HG02981 (cell line): ENCODE results near the gene AGTPBP1.

ENCODE experiments used
- ATAC-seq: cut with Tn5 transposase; IDR thresholded peaks from one replicate; pipeline ENCODE4 v1.9.1; 2021; ENCODE audit warnings: mild to moderate bottlenecking, moderate library complexity; ENCODE audit not compliant: unreplicated experiment

The AGTPBP1 gene

DNA sequence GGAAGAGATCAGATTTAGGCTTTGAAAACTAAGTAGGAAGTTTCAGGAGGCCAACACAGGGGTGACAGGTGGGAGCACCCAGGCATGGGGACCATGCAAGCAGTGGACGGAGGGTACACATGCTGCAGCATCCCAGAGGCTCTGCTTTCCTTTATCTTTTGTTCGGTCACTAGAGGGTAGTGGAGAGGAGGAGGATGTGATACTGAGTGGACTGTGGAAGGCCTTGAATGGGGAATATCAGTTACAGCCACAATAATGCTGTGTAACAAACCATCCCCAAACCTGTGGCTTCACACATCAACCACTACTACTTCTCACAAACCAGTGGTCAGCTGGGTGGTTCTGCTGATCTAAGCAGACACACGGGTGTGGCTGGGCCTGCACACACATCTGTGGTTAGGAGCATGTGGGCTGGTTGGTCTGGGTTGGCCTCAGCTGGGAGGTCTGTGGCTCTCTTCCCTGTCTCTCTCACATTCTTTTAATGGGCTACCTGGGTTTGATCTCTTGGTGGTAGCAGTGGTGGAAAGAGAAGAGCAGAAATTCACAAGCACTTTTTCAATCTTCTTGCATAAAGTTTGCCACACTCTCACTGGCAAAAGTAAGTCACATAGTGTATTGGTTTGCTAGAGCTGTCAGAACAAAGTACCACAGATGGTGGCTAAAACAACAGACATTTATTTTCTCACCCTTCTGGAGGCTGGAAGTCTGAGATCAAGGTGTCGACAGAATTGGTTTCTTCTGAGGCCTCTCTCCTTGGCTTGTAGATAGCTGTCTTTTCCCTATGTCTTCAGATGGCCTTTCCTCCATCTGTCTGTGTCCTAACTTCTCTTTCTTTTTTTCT, 238.7 kb downstream of the AGTPBP1 start:
- no peak for ATAC-seq

DNA sequence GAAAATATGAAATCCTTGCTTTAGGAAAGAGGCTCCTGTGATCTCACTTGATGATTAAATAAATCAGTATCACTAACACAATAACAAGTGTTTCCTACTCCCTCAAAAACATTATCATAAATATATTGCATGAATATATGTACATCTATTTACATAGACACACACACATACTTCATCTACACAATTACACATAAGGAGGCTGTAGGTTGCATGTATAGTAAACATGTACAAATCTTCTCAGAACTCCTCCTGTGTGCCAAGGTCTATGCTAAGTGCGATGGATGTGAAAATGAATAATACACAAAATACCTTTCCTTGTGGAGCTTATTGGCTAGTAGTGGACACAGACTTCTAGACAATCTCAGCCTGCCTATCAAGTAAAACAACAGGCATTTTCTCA, 239.9 kb downstream of the AGTPBP1 start:
- ATAC-seq = no peak

DNA sequence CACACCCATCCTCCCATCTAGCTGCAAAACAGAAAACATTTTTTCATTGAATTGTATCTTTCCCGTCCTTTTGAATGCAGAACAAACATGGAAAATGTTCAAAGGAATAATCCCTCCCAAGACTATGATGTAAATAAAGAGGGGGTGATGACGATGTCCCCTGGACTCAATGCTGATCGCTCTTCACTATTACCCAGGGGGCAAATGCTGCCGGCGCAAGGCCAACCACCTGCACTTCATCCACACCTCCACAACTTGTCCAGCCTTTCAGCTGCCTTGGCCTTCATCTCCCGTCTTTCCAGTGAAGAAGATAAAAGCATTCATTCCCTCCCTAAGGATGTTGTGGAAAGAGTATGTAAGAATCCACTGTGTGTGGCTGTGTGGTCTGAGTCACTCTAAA, 240.3 kb downstream of the AGTPBP1 start:
- no peak for ATAC-seq
